HT1080 (cell line): Measurements from ENCODE around the gene KIFAP3. TPM values are rescaled to one million over a fixed set of nuclear protein-coding genes. Genes with fewer than 3 reads are reported as not detected.
"Not testable (repeated sequence)": the region's sequence is repeated elsewhere in the genome, so short reads cannot be mapped to it uniquely, and the experiment has no call there.

ENCODE experiments used
- DNase-seq: peaks from one replicate; pipeline ENCODE4 v3.0.0-alpha.2; 2015; ENCODE audit warnings: low read depth
- total RNA-seq: library from RNA; depleted of rRNA; stranded (reverse); fragments of >200 nt; shearing (Covaris generic); gene quantifications from 2 replicates; pipeline ENCODE4 v1.2.3, GENCODE V29; 2014

KIFAP3 gene
- total RNA-seq, 1 experiment from 2014 or later, result 8.9 TPM

DNA sequence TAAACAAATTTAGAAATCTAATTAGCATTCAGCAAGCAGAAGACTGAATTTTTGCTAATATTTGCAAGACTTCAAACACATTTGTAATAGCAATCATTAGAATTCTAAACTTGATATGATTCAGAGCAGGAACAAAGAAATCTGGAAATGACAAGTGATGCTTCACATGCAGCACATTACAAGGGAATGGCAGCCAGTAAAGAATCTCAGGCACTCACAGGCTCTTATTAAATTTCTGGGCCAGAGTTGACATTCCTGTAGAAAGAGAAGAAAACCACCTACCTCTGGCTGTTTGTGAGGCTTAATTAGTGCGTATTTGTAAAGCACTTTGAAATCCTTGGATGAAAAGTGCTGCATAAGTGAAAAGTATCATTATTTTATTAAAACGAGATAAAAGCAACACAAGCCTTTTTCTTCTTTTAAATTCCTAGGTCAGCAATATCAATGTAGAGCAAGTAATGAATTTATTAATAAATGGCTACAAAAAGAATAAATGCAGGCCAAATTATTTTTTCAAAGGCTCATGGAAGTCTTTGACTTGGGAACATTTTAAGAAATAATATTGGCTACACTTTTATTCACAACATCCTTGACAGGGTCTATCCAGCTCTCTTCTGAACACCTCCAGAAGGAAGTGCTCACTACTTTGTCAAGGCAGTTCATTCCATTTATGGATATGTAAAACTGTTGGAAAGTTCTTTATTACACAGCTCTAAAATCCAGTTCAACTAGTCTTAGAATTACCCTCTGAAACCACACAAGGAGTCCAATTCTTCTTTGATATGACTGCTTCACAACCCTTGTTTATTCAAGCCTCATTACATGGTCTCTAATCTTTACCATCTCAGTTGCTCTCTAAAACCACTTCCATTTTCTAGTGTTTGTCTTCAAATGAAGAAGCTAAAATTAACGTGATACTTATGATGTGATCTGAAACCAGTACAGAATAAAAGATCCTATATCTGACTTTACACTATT is 148.7 kb downstream of the KIFAP3 start:
- DNase-seq, result no peak

DNA sequence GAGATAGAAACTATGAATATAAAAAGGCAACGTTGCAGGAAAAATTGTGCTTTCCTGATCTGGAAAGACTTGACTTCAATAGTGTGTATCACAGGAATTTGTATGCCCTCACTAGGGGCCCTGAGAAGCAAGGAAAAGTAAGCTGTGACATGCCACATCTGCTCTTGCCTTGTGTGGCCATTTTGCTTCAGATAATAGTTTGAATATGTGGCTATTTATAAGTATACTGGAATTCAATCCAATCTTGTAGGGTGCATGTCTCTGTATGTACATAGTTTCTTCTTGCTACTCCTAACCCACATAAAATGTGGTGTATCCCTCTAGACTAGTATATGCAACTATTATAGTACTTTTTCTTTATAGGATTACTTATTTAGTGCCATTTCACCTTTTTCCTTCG is 149.7 kb downstream of the KIFAP3 start:
- DNase-seq, result no peak

DNA sequence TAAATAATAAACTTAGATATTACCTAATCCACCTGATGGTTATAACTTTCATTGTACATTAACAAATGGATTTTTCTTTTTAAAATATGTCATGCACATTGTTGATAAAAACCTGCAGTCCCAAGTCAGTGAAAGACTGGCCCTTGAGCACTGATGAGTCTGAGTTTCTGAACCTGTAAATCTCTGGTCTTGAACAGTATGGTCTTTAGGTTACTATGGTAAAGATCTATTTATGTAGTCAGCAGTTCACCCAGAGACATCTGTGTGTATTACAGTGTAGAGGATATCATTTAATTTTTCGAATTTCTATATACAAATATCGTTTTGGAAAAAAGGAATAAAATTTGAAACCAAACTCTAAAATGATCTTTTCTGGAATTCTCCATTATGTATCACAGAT is 150.4 kb downstream of the KIFAP3 start:
- DNase-seq, result no peak

DNA sequence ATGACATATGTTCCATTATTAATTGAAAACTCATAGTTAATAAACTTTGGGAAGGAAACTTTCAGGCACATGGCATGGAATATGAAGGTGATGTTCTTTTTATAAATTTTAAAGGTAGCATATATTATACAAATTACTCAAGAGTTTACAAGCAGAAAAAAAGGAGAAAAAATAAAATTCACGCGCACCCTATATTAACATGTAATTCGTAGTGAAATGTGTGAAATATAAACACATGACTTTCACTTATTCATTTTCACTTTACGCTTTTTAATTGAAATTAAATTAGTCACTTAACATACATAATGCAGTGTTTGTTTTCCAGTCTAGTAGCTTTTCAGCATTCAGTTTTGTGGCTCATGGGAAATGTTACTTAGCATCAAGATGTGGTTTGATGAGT is 153.4 kb downstream of the KIFAP3 start:
- DNase-seq, result no peak

DNA sequence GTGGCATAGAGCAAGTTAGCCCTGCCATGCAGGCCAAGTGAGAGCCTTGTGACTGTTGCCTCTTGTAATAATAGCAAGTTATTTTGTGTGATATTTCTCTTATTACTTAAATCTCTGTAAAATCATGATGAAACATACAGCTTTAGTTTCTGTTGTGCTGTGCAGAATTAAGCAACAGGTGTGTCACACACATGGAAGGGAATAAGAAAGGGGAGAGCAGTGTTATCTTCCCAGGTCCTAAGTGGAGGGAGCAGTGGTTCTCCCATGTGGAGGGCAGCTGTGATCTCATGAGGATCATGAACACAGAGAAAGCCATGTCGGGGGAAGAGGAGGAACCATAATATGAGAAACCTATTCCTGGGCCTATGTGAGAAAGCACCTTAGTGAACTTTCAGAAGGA is 155.6 kb downstream of the KIFAP3 start:
- no peak for DNase-seq

DNA sequence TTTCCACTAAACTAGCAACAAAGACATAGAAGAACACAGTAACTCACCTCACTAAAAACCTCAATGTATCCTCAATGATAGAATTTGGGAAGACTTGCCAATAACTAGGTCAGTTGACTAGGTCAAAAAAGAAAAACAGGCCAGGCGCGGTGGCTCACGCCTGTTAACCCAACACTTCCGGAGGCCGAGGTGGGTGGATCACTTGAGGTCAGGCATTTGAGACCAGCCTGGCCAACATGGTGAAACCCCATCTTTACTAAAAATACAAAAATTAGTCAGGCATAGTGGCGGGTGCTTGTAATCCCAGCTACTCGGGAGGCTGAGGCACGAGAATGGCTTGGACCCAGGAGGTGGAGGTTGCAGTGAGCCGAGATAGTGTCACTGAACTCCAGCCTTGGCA is 156.3 kb downstream of the KIFAP3 start:
- not testable (repeated sequence) for DNase-seq

DNA sequence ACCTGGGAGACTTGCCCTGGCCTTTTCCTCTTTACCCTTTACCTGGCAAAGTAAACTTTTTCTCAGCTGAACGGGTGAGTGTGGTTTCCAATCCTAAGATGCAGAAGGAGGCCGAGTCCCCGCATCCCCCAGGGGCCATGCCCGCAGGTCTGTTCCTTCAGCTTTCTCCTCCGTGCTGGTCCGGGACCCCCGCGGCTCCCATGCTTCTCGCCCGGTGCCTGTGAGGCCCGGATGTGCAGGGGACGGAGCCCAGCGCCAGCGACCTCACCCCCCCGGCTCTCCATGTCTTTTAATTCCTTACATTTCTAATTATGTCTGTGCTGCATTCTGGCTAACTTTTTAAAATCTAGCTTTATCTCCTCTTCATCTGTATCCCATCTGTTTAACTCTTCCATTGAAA is 159.3 kb downstream of the KIFAP3 start:
- no peak for DNase-seq

DNA sequence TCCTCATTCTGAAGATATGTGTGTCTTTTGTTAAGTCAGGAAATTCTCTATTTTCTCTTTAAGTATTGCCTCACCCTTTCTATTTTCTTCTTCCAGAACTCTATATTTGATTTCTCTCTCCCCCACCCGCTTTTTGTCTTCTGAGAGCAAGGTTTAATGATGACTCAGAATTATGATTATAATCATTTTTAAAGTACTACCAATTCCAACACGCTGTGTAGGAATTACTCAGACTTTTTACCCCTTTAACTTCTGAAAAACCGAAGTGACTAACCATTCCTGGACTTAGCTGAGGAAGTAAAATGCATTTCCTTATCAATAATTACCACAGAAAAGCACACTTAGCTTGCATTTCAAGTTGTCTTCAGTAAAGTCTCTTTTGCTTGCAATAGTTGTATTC is 160.0 kb downstream of the KIFAP3 start:
- no peak for DNase-seq

DNA sequence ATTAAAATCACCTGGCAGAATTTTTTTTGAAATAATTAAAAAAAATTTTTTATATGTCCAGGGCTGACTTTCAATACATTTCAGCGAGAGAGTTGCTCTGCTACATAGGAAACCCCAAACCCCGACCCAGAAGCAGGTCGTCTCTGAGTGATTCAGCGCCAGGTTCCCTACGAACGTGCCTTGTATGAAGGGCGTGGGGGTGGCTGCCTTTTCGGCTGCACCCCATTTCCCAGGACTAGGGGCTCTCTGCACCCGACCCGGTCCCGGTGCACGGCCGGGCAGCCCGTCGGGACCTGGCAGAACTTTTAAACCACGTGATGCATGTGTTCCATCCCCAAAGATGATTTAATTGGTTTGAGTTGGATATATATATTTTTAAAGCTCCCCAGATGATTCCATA is 165.0 kb downstream of the KIFAP3 start:
- DNase-seq, result no peak

DNA sequence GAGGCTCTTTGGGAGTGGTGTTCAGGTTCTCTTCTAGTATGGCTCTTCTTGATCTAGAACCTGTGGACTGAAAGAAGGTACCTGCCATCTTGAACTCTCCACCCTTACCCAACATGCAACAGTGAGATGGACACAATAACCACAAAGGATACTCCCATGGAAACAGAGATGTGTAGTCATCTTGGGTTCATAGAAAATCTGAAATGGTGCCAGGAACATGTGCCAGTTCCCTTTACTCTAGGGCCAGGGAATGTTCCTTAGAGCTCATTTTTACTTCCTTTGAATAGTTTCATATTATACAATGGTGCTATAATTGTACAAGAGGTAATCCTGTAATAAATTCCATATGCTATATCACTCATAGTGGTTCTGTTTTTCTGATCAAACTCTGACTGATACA is 167.6 kb downstream of the KIFAP3 start:
- DNase-seq, result peak; percentile 41

DNA sequence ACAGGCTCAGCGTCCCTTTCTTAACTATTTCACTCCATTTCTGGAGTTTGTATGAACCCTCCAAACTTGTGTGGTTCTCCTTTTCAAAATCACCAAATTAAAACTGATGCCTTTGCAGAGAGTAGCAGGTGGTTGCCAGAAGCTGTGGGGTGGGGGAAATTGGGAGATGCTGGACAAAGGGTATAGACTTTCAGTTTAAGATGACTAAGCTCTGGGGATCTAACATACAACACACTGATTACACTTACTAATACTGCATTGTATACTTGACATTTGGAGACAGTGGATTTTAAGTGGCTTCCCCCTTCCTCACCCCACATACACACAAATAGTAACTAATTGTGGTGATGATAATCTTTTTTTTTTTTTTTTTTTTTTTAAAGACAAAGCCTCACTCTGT is 169.7 kb downstream of the KIFAP3 start:
- no peak for DNase-seq

DNA sequence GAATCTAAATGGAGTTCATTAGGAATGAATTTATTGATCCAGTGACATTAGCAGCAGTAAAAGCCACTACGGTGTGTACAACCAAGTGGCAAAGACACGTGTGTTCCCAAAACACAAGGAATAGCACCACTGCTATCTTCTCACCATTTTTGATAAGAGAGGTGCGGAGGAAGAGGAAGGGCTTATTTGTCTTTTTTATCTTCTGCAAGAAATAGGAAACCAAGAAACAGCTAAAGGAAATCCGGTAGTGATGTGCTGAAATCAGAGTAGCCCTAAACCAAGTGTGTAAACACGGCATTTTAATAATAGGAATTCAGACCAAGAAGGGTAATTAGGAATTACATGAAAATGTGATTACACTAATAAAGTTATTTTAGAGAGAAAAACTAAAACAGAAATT is 171.7 kb downstream of the KIFAP3 start:
- DNase-seq, result no peak

DNA sequence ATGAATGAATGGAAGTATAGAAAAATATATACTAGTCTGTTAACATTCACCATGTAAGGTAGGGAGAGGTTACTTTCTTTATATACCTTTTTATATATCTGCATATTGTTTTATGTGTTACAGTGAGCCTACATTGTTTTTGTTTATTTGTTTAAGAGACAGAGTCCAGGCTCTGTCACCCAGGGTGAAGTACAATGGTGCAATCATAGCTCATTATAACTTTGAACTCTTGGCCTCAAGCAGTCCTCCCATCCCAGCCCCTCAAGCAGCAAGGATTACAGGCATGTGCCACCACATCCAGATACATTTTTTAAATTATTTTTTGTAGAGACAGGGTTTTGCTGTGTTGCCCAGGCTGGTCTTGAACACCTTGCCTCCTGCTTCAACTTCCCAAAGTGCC is 173.4 kb downstream of the KIFAP3 start:
- DNase-seq, result no peak

DNA sequence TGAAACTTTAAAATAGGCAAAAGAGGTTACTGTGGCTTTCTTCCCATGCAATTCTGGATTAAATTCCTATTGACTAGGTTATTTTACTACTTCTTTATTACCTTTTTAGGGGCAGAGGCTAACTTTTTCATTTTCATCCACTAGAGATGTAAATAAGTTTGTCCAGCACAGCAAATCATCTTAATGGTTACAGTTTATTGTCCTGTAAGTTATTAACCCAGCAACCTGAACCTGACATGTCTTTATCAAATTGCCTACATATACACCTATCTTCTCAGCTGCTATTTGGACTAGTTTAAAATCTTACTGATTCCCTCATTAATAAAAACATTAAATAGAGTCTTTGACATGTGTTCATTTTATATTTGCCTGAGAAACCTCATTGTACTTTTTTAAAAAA is 173.9 kb downstream of the KIFAP3 start:
- DNase-seq, result no peak

DNA sequence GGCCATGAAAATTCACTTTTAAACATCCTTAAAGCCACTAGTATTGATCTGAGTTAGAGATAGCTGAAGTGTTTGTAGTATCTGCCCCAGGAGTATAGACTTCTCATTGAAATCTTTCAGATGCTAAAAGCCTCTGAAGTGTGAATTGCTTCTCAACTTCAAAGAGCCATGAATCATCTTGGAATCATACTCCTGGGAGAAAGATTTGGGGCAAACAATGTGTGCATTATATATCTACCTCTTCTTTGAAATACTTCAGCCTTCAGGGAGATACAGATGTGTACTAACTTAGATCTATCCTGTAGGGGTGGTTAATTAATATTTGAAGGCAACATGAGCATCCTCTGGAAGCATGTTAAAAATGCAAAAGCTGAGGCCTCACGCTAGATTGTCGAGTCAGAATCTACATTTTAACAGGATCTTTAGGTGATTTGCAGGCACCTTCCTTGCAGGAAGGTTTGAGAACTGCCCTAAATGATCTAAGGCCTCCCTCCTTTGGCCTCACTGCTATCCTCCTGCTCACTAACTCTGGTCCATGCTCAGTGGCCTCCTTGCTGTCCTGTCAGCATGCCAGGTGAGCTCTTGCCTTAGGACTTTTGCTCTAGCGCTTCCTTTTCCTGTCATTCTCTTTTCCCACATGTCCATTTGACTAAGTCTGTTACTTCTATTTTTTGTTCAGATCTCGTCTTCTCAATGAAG is 174.8 kb downstream of the KIFAP3 start:
- DNase-seq, result peak; percentile 32

DNA sequence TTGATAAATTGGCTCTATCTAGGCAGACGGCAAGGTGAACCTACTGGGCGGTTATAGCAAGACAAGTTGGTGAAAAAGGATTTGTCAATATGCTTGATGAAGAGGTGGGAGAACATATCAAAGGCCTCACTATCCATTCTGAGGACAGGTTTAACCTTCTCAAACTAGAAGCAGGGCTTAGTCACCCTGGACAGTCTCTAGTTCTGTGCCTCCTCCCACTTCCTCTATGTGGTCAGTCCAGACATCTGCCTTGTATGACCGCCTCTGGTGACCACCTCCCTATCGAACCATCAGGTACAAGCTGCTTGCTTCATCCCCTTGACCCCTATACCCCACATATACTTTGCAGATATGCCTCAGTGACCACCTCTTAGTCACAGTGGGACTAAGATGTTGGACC is 178.5 kb downstream of the KIFAP3 start:
- DNase-seq, result peak; percentile 54

DNA sequence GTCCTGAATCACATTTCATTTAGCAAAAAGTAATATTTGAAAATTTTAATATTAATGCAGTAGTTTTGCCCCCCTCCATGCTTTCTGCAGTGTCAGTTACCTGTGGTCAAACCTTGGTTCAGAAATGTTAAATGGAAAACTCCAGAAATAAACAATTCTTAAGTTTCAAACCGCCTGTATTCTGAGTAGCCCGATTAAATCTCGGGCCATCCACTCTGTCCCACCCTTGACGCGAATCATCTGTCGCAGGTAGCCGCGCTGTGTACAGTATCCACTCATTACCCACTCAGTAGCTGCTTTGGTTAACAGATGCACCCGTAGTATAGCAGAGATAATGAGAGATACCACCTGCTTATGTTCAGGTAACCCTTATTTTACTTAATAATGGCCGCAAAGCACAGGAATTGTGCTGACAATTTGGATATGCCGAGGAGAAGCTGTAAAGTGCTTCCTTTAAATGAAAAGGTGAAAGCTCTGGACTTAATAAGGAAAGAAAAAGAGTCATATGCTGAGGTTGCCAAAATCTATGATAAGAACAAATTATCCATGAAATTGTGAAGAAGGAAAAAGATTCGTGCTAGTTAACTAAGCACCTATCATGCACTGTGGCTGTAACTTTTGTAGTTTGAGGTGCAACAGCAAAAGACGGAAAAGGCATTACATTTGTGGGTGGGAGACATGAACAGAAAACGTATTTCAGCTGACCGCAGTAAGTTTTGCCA is 179.9 kb downstream of the KIFAP3 start:
- DNase-seq, result no peak

DNA sequence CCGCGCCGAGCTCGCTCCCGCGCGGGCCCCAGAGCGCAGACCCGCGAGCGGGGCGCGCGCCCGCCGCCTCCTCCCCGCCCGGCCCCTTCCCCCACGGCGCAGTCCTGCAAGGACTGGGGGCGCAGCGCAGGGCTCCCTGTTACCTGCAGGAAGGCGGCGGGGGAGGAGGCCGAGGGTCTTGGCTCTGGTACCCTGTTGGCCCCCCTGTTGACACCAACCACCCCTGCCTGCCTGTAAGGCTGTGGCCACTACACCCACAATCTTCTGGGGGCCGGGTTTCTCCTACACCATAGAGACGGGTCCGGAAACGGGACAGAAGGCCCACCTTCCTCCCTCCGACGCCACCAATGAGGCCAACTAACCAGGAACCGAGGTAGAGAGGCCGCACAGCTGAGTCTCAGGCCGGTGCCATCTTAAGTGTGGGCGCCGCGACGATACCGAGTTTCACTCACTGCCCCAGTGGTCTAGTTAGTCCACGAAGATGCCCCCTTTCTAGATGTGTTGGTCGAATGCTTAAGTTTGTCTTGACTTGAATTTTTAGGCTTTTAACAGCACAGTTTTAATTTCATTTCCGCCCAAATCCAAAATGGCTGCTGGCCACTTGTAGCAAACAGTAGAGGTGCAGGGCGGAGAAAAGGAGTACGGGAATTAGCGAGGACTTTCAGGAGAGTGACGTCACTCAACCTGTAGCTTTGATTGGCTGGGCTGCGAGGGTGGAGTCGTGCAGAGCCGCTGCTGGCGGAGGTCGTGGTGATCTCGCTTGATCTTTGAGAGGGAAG is 180.7 kb downstream of the KIFAP3 start, which contains the start of gene SCYL3:
Gene SCYL3, minus strand, starts transcription at position 252 of the 779 bp plus-strand sequence. CDS start 5,056 bp downstream, outside the sequence.
- peak; percentile 96 for DNase-seq

DNA sequence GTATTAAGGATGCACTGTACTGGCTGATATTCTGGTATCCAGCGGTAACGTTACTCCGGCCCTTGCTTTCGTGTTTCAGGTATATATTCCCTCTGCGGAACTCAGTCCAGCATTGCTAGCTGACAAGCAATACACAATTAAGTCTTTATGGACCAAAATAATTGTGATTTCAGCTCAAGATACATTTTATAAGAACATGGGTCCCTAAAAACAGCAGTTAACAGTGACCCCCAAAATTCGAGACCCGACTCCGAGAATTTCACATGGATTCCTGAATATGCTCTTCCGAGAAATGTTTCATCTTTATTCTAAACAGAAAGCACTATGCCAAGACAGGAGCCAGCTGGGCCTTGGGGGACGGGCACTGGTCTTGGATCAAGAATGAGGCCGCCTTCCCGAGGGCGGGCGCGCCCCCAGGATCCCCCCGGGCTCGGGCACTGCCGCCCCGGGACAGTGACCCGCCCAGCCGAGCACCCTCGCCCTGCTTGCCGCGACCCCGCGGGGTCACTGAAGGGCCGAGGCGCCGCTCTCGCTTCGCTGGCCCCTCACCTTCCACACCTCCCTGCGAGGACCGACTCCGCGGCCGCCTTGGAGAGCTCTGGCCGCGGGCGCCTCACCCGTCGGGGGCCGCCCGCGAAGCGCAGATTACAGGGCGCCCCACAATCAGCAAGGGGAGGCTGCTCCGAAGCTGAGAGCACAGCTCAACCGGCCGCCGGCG is 181.4 kb downstream of the KIFAP3 start:
- DNase-seq, result peak; percentile 28

DNA sequence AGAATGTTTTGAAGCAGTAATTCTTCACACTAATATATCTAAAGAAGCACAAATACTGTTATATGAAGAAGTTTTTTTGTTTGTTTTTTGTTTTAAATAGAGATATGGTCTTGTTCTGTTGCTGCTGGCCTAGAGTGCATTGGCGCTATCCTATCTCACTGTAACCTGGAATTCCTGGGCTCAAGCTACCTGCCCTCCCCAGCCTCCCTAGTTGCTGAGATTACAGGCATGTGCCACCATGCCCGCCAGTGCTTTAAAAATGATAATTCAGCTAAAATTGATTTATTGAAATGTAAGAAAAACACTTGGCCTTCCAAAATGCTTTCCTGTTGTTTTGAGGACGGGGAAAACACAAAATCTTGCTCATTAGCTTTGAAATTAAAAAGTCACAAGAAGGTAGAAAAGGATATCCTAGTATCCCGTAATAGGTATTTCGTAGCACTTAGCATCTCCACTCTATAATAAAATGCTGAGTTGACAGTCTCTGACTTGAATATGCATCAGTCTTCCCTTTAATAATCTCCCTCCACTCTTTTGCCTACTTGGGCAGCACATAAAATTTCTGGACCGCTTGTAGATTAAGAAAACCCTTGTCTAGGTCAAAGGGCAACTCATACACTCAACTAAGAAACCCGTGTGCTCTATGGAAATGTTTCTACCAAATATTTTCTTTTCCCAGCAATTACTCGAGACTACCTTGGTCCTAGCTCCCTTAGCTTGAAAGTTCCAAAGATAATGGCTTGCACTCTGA is 182.1 kb downstream of the KIFAP3 start:
- DNase-seq, result no peak
